ENCODE data around the gene PCNP.
A peak's percentile ranks its signal among the peaks of the same experiment; 100 is the strongest.
"Not testable (repeated sequence)": the region's sequence is repeated elsewhere in the genome, so short reads cannot be mapped to it uniquely, and the experiment has no call there.

PCNP gene

GRCh38 chr3:101567528-101568317 lies 6.3 kb upstream of the PCNP start:
- DNase-seq, result peak; percentile 42

DNA sequence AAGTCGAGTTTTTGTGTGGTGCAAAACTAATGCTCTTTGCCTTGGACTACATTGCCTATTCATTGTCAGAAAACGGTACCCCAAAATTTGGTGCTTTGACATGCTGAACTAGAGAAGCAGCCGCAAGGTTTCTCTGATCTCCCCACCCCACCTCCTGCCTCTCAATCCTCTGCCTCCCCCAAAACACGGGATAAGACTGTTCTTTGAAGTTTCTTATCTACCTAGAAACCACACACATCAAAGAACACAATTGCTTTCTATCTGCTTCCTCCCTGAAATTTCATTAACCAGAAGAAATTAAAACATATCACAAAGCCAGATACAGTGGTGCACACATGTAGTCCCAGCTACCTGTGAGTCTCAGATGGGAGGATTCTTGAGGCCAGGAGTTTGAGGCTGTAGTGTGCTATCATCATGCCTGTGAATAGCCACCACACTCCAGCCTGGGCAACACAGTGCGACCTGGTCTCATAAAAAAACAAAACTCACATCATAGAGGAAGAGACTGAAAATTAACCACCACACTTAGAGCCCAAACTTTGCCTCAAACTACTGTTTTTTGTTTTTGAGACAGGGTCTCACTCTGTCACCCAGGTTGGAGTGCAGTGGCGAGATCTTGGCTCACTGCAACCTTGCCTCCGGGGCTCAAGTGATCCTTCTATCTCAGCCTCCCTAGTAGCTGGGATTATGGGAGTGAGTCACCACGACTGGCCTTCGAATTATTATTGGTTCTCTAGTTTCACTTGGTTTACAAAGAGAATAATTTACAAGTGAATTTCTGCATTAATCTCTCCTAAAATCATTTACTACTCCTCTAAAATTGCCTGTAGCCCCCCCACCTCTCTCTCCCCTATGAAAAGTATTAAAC lies 2.7 kb upstream of the PCNP start:
- DNase-seq, result no peak

GRCh38 chr3:101574388-101575112 lies 570 bp downstream of the PCNP start:
- DNase-seq, result peak; percentile 62

DNA sequence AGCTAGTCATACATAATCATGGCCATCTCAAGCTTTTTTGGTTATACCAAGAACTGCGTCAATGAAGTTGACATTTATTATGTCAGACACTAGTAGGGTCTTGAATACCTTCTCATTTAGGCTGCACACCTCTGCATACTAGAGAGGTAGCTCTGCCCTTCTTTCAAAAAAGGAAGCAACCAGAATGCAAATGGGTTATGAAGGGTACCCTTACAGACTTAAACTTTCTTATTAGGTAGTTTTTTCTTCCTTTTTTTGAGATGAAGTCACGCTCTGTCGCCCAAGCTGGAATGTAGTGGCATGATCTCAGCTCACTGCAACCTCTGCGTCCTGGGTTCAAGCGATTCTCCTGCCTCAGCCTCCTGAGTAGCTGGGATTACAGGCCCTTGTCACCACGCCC lies 3.3 kb downstream of the PCNP start:
- no peak for DNase-seq

GRCh38 chr3:101588616-101589015 lies 14.6 kb downstream of the PCNP start:
- no peak for DNase-seq

DNA sequence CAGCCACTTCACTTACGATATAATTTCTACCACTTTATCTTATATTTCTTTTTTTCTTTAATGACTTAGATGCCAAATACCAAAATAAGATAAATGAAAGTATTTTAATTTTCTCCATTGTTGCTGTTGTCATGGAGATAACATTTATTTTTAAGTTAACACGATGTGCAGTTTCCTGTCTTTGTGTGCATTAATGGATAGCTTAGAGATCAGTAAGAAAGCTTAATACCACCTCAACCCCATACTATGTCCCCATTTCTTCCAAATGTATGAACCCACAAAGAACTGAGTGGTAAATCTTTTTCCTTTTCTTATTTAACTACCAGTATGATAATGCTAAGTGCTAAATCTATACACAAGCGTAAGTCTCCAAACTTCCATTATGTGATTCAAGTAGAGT lies 17.1 kb downstream of the PCNP start:
- DNase-seq, result no peak

DNA sequence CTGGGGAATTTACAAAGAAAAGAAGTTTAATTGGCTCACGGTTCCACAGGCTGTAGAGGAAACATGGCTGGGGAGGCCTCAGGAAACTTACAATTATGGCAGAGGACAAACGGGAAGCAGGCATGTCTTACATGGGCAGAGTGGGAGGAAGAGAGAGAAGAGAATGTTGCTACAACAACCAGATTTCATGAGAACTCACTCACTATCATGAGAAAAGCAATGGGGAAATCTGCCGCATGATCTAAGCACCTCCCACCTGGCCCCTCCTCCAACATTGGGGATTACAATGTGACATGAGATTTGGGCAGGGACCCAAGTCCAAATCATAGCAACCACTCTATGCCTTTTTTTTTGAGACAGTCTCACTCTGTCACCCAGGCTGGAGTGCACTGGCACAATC lies 28.8 kb downstream of the PCNP start:
- DNase-seq, result no peak

DNA sequence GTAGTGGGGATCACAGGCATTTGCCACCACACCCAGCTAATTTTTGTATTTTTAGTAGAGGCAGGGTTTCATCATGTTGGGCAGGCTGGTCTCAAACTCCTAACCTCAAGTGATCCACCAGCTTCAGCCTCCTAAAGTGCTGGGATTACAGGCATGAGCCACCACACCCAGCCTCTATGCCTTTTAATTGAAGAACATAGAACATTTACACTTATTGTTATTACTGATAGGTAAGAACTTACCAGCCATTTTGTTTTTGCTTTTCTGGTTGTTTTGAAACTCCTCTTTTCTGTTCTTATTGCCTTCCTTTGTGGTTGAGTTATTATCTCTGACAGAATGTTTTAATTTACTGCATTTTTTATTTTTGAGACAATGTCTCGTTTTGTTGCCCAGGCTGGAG lies 29.2 kb downstream of the PCNP start:
- DNase-seq, result no peak

GRCh38 chr3:101605398-101605797 lies 31.4 kb downstream of the PCNP start:
- DNase-seq, result not testable (repeated sequence)

- DNase-seq, result no peak
These were observed 37.0 kb downstream of the PCNP start for GRCh38 chr3:101611023-101611422.

GRCh38 chr3:101613014-101613413 lies 39.0 kb downstream of the PCNP start:
- DNase-seq, result not testable (repeated sequence)

- DNase-seq, result no peak
These were observed 41.5 kb downstream of the PCNP start for GRCh38 chr3:101615525-101615924.

- DNase-seq, result no peak
These were observed 43.5 kb downstream of the PCNP start for GRCh38 chr3:101617478-101617877.

GRCh38 chr3:101618726-101619125 lies 44.7 kb downstream of the PCNP start:
- DNase-seq, result no peak

DNA sequence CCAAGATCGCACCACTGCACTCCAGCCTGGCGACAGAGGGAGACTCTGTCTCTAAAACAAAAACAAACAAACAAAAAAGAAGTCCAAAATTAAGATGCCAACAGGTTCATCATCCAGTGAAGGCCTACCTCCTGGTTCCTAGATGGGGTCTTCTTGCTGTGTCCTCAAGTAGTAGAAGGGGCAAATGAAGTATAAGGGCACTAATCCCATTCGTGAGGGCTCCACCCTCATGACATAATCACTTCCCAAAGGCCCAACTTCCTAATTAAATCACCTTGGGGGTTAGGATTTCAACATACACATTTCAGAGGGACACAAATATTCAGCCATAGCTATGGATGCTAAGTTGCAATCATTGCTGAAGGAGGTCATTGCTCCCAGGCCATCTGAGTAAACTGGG lies 45.8 kb downstream of the PCNP start:
- DNase-seq, result no peak

GRCh38 chr3:101623656-101624055 lies 49.7 kb downstream of the PCNP start:
- DNase-seq, result no peak

DNA sequence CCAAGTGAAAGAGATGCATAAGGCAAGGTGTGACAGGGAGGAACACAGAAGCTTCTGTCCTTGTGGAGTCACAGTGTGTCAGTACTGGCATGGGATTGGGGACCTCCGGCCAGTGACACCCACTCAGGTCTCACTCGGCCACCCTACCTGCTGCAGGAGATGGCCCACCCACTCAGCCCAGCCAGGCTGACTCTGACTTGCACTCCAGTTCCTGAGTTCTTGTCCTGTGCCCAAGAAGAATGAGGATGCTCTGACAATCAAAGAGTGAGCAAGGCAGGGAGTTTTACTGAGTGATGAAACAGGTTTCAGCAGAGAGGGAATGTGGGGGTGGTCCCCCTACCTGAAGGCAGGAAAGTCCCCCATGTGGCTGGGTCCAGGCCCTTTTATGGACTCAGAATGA lies 50.9 kb downstream of the PCNP start:
- DNase-seq, result no peak

DNA sequence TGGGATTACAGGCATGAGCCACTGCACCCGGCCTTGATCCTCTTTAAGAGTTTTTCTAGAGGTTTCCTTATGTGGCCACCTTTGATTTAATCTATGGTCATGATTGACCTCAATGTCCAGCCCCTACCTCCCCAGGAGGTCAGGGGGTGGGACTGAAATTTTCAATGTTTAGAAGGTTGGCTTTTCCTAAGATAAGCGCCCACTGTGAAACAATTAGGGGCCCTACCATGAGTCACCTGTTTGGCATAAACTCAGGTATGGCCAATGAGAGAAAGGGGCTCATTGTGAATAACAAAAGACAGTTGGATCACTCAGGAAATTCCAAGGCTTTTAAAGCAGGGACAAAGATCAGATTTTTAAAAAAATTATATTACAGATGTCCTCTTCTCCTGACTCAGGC lies 51.9 kb downstream of the PCNP start:
- DNase-seq, result no peak

DNA sequence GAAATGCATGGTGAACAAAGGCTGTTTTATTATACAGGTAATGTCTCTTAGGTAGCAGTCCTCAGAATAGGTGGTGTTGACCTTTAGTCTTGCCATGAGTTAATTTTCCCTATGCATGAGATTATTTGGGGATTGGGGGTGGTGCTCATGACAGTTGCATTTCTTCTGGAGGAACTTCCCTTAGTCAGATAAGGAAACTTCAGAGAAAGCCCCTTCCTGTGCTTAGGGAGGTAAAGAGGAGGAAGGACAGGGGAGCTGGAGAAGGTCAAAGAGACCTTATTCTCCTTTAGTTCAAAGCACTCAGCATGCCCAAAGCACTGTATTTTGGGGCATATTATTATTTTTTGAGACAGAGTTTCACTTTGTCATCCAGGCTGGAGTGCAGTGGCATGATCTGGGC lies 55.2 kb downstream of the PCNP start:
- DNase-seq, result no peak

GRCh38 chr3:101631098-101631796 lies 57.3 kb downstream of the PCNP start:
- no peak for DNase-seq

- not testable (repeated sequence) for DNase-seq
These were observed 58.0 kb downstream of the PCNP start for GRCh38 chr3:101631959-101632358.

DNA sequence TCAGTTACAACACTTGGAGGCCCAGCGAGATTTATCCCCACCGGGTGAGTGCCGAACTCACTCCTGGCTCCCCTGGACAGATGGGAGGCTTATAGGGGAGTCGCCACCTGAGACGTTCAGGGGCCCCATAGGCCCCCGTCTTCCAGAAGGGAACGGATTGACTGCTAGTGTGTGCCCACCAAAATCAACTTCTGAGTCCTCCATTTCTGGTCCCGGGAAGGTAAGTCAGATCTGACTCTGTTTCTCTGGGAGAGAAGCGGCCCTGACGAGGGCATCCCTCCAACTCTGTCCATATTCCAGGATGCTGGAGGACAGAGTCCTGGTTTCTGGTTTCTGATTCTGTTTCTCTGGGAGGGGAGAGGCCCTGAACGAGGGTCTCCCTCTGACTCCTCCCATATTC lies 58.6 kb downstream of the PCNP start:
- DNase-seq, result no peak

DNA sequence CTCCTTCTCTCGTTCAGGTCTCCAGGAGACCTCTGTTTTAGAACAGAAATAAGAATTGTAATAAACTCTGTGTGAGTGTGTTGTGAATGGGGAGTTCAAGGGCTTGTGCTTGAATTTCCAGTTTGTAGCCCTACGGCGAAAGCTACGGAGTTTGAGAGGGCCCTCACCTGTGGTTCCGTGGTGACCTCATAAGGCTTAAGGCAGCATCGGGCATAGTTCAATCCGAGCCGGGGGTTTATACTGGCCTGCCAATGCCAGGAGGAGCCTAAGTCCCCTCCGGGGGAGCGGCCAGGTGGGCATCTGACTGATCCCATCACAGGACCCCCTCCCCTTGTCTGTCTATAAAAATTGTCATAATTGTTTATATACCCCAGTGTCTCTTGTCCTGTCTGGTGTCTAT lies 59.2 kb downstream of the PCNP start:
- no peak for DNase-seq

Measured in activated CD4-positive, alpha-beta T cell treated with anti-CD3 and anti-CD28 coated beads, Interleukin-2, Interleukin-6, amounts not matched to agents 100 ng/mL and 50 ng/mL, durations not matched to agents 16 hours and 8 hours (primary cell).